GM20000 (cell line): ENCODE measurements around the gene GPD1L.
"Not testable (repeated sequence)": the region's sequence is repeated elsewhere in the genome, so short reads cannot be mapped to it uniquely, and the experiment has no call there.

Source experiments
- DNase-seq: peaks from one replicate; pipeline ENCODE4 v3.0.0; 2012; ENCODE audit warnings: low spot score
- CTCF ChIP-seq: IDR thresholded peaks from 2 replicates; pipeline ENCODE4 v1.5.1; 2012; ENCODE audit warnings: mild to moderate bottlenecking, control low read depth; ENCODE audit errors: extremely low read depth, missing control alignments

The GPD1L gene

GRCh38 chr3:32106929-32107362, 526 bp downstream of the GPD1L start:
- peak; percentile 13 for DNase-seq

DNA sequence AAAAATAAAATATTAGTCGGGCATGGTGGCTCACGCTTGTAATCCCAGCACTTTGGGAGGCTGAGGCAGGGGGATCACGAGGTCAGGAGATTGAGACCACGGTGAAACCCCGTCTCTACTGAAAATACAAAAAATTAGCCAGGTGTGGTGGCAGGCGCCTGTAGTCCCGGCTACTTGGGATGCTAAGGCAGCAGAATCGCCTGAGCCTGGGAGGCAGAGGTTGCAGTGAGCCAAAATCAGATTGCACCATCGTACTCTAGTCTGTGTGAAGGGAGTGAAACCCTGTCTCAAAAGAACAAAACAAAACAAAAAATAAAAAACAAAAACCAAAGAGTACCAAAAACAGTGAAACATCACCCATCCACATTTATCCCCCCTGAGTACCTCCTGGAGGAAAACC, 1.8 kb downstream of the GPD1L start:
- not testable (repeated sequence) for DNase-seq

More at GRCh38 chr3:32106929-32107362, 526 bp downstream of the GPD1L start:
- TF ChIP-seq CTCF = no peak

- TF ChIP-seq CTCF = no peak
- DNase-seq = no peak
Observed at GRCh38 chr3:32109256-32109655, 2.8 kb downstream of the GPD1L start.

- DNase-seq = no peak
- no peak for TF ChIP-seq CTCF
Observed at GRCh38 chr3:32110233-32110760, 3.9 kb downstream of the GPD1L start.

DNA sequence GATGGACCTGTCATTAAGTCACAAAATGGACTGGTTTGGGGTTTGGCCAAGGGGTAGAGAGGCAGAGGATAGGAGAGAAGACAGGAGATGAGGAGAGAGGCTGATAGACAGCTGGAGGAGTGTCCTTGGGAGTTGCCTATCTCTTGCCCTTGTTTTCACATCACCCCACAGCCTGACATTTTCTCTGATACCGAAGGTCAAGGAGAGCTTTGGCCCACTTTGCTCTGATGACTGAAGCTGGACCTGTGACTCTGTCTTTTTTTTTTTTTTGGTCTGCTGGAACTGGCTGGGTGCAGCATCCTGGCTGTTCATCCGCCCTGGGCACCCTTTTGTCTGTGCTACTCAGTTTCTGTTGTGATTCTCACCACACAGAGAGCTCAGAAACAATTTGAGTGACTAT, 5.1 kb downstream of the GPD1L start:
- no peak for DNase-seq
- no peak for TF ChIP-seq CTCF

GRCh38 chr3:32113566-32113965, 7.1 kb downstream of the GPD1L start:
- no peak for DNase-seq
- no peak for TF ChIP-seq CTCF

DNA sequence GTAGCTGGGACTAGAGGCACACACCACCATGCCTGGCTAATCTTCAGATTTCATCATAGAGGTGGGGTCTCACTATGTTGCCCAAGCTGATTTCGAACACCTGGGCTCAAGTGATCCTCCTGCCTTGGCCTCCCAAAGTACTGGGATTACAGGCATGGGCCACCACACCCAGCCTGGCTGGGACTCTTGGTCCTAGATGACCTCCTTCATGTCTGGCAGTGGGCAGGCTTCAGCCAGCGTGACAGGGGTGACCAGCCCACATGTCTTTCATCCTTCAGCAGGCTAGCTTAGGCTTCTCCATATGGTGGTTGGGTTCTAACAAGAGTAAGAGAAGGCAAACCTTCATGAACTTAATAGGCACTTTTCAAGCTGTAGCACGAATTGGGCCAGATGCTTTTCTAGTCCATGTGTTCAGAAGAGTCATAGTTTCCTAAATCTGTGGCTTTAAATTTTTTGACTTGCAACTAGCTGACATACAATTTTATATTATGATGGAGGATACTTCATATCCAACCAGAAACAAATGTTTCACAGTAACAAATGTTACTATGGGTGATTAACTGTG, 7.6 kb downstream of the GPD1L start:
- no peak for TF ChIP-seq CTCF
- DNase-seq = no peak

GRCh38 chr3:32114546-32115386, 8.3 kb downstream of the GPD1L start:
- DNase-seq = not testable (repeated sequence)
